Left renal cortex interstitium (tissue), 4 donors: Measurements from ENCODE around the gene FBXO39. TPM values are rescaled to one million over a fixed set of nuclear protein-coding genes. Genes with fewer than 3 reads are reported as not detected.
"Not testable (repeated sequence)": the region's sequence is repeated elsewhere in the genome, so short reads cannot be mapped to it uniquely, and the experiment has no call there.

ENCODE experiments used
- DNase-seq, 4 donors: peaks; one replicate each; pipeline ENCODE4 v3.0.0-alpha.2; 2013; ENCODE audit warnings: low read depth in 4 of 4, low spot score in 2 of 4, missing footprints in 1 of 4
- polyA plus RNA-seq, 4 donors: library from polyadenylated mRNA; unstranded; fragments of 120-200 nt; gene quantifications; one replicate each; pipeline ENCODE4 v1.2.1, GENCODE V29; 2013; ENCODE audit not compliant: insufficient read length in 4 of 4

Gene FBXO39
- under 1 TPM; 0.09 to 0.19 (median 0.15) TPM for polyA plus RNA-seq

- DNase-seq, result no peak
Measured at GRCh38 chr17:6775871-6776405, at the start of gene FBXO39. TSS of gene FBXO39 (plus strand) at chr17:6776215. CDS start at chr17:6779869, 3,654 bp downstream.

- no peak for DNase-seq
Measured at GRCh38 chr17:6729531-6729930, 46.5 kb upstream of the FBXO39 start.

GRCh38 chr17:6746665-6747064 is 29.4 kb upstream of the FBXO39 start:
- not testable (repeated sequence) for DNase-seq

GRCh38 chr17:6748617-6749016 is 27.4 kb upstream of the FBXO39 start:
- no peak for DNase-seq

- no peak for DNase-seq
Measured at GRCh38 chr17:6749519-6749918, 26.5 kb upstream of the FBXO39 start.

GRCh38 chr17:6752068-6752909 is 23.7 kb upstream of the FBXO39 start:
- no peak for DNase-seq

- DNase-seq, result peak in 1 of 4 donors; percentile 15
Measured at GRCh38 chr17:6753006-6753445, 23.0 kb upstream of the FBXO39 start.

- DNase-seq, result no peak
Measured at GRCh38 chr17:6753546-6753945, 22.5 kb upstream of the FBXO39 start.

- no peak for DNase-seq
Measured at GRCh38 chr17:6755281-6755680, 20.7 kb upstream of the FBXO39 start.

- no peak for DNase-seq
Measured at GRCh38 chr17:6755731-6756184, 20.3 kb upstream of the FBXO39 start, which contains the start of gene XAF1. TSS of gene XAF1 (plus strand) at chr17:6756046. CDS start at chr17:6756079, 33 bp downstream.

- DNase-seq, result no peak
Measured at GRCh38 chr17:6756425-6757031, 19.5 kb upstream of the FBXO39 start.

- no peak for DNase-seq
Measured at GRCh38 chr17:6757747-6758146, 18.3 kb upstream of the FBXO39 start.

- no peak for DNase-seq
Measured at GRCh38 chr17:6761779-6762178, 14.2 kb upstream of the FBXO39 start.

GRCh38 chr17:6768447-6768846 is 7.6 kb upstream of the FBXO39 start:
- no peak for DNase-seq

- DNase-seq, result no peak
Measured at GRCh38 chr17:6772016-6772415, 4.0 kb upstream of the FBXO39 start.

GRCh38 chr17:6774906-6775305 is 1.1 kb upstream of the FBXO39 start:
- not testable (repeated sequence) for DNase-seq

- DNase-seq, result no peak
Measured at GRCh38 chr17:6779411-6779810, 3.4 kb downstream of the FBXO39 start.

- DNase-seq, result no peak
Measured at GRCh38 chr17:6780001-6780400, 4.0 kb downstream of the FBXO39 start.

- DNase-seq, result no peak
Measured at GRCh38 chr17:6780886-6781285, 4.9 kb downstream of the FBXO39 start.

GRCh38 chr17:6782244-6782643 is 6.2 kb downstream of the FBXO39 start:
- DNase-seq, result no peak

- DNase-seq, result no peak
Measured at GRCh38 chr17:6786618-6787017, 10.6 kb downstream of the FBXO39 start.
